SK-N-SH treated with all-trans-retinoic acid at 6 μM for 48 hours (cell line): ENCODE results near the gene PRR4.

Source experiments
- ATAC-seq: fragments of 200-7000 bp; cut with Tn5 transposase; 3 replicates; pipeline ENCODE4 v1.9.1; 2020; ENCODE audit warnings: mild to moderate bottlenecking, moderate library complexity
- ARNTL ChIP-seq: fragments of 450-650 bp; formaldehyde crosslinking; IDR thresholded peaks from 2 replicates; pipeline ENCODE4 v1.5.0; 2020; ENCODE audit warnings: low read depth, mild to moderate bottlenecking, moderate library complexity, borderline replicate concordance
- BACH2 ChIP-seq: fragments of 250-450 bp; sonication (Bioruptor Pico); IDR thresholded peaks from 2 replicates; pipeline ENCODE4 v1.9.0; 2021; ENCODE audit warnings: mild to moderate bottlenecking, borderline replicate concordance
- CSDC2 ChIP-seq: fragments of 250-450 bp; sonication (Bioruptor Pico); IDR thresholded peaks from 2 replicates; pipeline ENCODE4 v1.5.0; 2020; ENCODE audit warnings: mild to moderate bottlenecking, moderate library complexity
- ESRRG ChIP-seq: fragments of 250-450 bp; sonication (Bioruptor Pico); IDR thresholded peaks from 2 replicates; pipeline ENCODE4 v1.6.1; 2021; ENCODE audit warnings: mild to moderate bottlenecking
- GLIS3 ChIP-seq: fragments of 250-450 bp; sonication (Bioruptor Pico); IDR thresholded peaks from 2 replicates; pipeline ENCODE4 v1.5.0; 2020; ENCODE audit warnings: mild to moderate bottlenecking, moderate library complexity
- ISL1 ChIP-seq: fragments of 250-450 bp; sonication (Bioruptor Pico); IDR thresholded peaks from 2 replicates; pipeline ENCODE4 v2.1.2; 2022; ENCODE audit warnings: mild to moderate bottlenecking, moderate library complexity
- OSR1 ChIP-seq: fragments of 250-450 bp; sonication (Bioruptor Pico); IDR thresholded peaks from 2 replicates; pipeline ENCODE4 v1.8.0; 2022; ENCODE audit warnings: moderate library complexity, mild to moderate bottlenecking, inconsistent platforms
- PPARA ChIP-seq: fragments of 250-450 bp; sonication (Bioruptor Pico); IDR thresholded peaks from 2 replicates; pipeline ENCODE4 v1.5.0; 2020; ENCODE audit warnings: mild to moderate bottlenecking, borderline replicate concordance
- RARB ChIP-seq: fragments of 250-450 bp; sonication (Bioruptor Pico); IDR thresholded peaks from 2 replicates; pipeline ENCODE4 v1.8.0; 2021; ENCODE audit warnings: mild to moderate bottlenecking, moderate library complexity
- SNAI2 ChIP-seq: fragments of 250-450 bp; sonication (Bioruptor Pico); IDR thresholded peaks from 2 replicates; pipeline ENCODE4 v1.5.0; 2020; ENCODE audit warnings: mild to moderate bottlenecking, moderate library complexity
- TCF4 ChIP-seq: fragments of 250-450 bp; sonication (Bioruptor Pico); IDR thresholded peaks from 2 replicates; pipeline ENCODE4 v1.8.0; 2021; ENCODE audit warnings: mild to moderate bottlenecking, moderate library complexity, borderline replicate concordance
- TOX ChIP-seq: fragments of 250-450 bp; sonication (Bioruptor Pico); IDR thresholded peaks from 2 replicates; pipeline ENCODE4 v1.8.0; 2021; ENCODE audit warnings: mild to moderate bottlenecking, moderate library complexity, borderline replicate concordance
- ZC3H10 ChIP-seq: fragments of 250-450 bp; sonication (Bioruptor Pico); IDR thresholded peaks from 2 replicates; pipeline ENCODE4 v1.5.1; 2021; ENCODE audit warnings: mild to moderate bottlenecking, moderate library complexity
- ZFP3 ChIP-seq: fragments of 250-450 bp; sonication (Bioruptor Pico); IDR thresholded peaks from 2 replicates; pipeline ENCODE4 v1.5.0; 2020; ENCODE audit warnings: mild to moderate bottlenecking, moderate library complexity
- ZFP30 ChIP-seq: fragments of 450-650 bp; formaldehyde crosslinking; IDR thresholded peaks from 2 replicates; pipeline ENCODE4 v1.5.0; 2022; ENCODE audit warnings: mild to moderate bottlenecking, moderate library complexity
- ZNF70 ChIP-seq: fragments of 450-650 bp; formaldehyde crosslinking; IDR thresholded peaks from 2 replicates; pipeline ENCODE4 v1.5.0; 2020; ENCODE audit warnings: mild to moderate bottlenecking, moderate library complexity
- ZNF8 ChIP-seq: fragments of 450-650 bp; formaldehyde crosslinking; IDR thresholded peaks from 2 replicates; pipeline ENCODE4 v1.5.0; 2020; ENCODE audit warnings: mild to moderate bottlenecking, moderate library complexity
- TF ChIP-seq, protein P1 (sequence below): fragments of 250-450 bp; sonication (Bioruptor Pico); IDR thresholded peaks from 2 replicates; pipeline ENCODE4 v1.5.0; 2020; ENCODE audit warnings: mild to moderate bottlenecking, moderate library complexity
- TF ChIP-seq, protein P2 (sequence below): fragments of 250-450 bp; sonication (Bioruptor Pico); IDR thresholded peaks from 2 replicates; pipeline ENCODE4 v1.5.1; 2020; ENCODE audit warnings: low read depth, mild to moderate bottlenecking, moderate library complexity
- TF ChIP-seq, protein P3 (sequence below): fragments of 250-450 bp; sonication (Bioruptor Pico); IDR thresholded peaks from 2 replicates; pipeline ENCODE4 v1.5.1; 2021; ENCODE audit warnings: mild to moderate bottlenecking, moderate library complexity
- TF ChIP-seq, protein P4 (sequence below): fragments of 250-450 bp; sonication (Bioruptor Pico); IDR thresholded peaks from 2 replicates; pipeline ENCODE4 v1.8.0; 2020; ENCODE audit warnings: mild to moderate bottlenecking, moderate library complexity, borderline replicate concordance

Gene PRR4

DNA sequence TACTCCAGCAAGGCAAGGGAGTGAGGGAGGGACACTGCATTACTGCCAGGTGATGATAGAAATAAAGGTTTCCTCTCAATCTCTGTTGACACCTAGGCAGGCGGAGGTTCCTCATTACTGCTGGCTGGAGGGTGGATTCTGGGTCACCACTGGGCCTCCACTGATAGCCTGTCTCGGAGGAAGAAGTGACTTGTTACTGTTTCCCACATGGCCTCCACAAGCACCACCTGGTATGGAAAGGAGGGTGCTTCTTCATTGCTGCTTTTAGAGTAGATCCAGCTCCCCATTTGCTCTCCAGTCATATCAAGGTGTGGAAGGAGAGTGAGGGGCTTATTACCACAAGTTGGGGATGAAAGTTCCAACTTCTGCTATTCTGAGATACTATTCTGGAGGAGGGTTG, 6.4 kb downstream of the PRR4 start (continued):
- TF ChIP-seq GLIS3 (CRISPR knock-in tag), result no peak
- TF ChIP-seq ESRRG (CRISPR knock-in tag), result no peak
- TF ChIP-seq ISL1 (CRISPR knock-in tag), result no peak
- no peak for TF ChIP-seq ZNF8 (CRISPR knock-in tag)
- no peak for TF ChIP-seq RARB (CRISPR knock-in tag)

DNA sequence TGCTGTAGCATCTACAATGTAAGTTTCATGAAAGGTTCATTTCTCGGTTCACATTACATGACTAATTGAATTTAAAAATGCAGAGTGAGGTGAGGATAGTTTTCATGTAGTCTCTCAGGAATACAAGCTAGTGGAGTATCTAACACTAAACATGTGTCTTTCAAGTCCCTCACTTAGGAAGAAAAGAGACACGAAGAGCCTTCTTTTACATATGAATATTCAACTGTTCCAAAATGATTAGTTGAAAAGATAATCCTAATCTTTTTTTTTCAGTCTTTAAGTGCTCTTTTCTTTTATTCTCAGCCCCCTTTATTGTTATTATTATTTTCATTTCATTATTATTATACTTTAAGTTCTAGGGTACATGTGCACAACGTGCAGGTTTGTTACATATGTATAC, 10.8 kb downstream of the PRR4 start:
- TF ChIP-seq BACH2, result no peak
- TF ChIP-seq, protein P1, sequence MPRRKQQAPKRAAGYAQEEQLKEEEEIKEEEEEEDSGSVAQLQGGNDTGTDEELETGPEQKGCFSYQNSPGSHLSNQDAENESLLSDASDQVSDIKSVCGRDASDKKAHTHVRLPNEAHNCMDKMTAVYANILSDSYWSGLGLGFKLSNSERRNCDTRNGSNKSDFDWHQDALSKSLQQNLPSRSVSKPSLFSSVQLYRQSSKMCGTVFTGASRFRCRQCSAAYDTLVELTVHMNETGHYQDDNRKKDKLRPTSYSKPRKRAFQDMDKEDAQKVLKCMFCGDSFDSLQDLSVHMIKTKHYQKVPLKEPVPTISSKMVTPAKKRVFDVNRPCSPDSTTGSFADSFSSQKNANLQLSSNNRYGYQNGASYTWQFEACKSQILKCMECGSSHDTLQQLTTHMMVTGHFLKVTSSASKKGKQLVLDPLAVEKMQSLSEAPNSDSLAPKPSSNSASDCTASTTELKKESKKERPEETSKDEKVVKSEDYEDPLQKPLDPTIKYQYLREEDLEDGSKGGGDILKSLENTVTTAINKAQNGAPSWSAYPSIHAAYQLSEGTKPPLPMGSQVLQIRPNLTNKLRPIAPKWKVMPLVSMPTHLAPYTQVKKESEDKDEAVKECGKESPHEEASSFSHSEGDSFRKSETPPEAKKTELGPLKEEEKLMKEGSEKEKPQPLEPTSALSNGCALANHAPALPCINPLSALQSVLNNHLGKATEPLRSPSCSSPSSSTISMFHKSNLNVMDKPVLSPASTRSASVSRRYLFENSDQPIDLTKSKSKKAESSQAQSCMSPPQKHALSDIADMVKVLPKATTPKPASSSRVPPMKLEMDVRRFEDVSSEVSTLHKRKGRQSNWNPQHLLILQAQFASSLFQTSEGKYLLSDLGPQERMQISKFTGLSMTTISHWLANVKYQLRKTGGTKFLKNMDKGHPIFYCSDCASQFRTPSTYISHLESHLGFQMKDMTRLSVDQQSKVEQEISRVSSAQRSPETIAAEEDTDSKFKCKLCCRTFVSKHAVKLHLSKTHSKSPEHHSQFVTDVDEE (CRISPR knock-in tag), result no peak
- TF ChIP-seq ZNF70 (CRISPR knock-in tag), result no peak
- TF ChIP-seq, protein P2, sequence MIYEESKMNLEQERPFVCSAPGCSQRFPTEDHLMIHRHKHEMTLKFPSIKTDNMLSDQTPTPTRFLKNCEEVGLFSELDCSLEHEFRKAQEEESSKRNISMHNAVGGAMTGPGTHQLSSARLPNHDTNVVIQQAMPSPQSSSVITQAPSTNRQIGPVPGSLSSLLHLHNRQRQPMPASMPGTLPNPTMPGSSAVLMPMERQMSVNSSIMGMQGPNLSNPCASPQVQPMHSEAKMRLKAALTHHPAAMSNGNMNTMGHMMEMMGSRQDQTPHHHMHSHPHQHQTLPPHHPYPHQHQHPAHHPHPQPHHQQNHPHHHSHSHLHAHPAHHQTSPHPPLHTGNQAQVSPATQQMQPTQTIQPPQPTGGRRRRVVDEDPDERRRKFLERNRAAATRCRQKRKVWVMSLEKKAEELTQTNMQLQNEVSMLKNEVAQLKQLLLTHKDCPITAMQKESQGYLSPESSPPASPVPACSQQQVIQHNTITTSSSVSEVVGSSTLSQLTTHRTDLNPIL (CRISPR knock-in tag), result no peak
- TF ChIP-seq CSDC2, result no peak
- no peak for TF ChIP-seq ZC3H10
- no peak for TF ChIP-seq ZFP3 (CRISPR knock-in tag)
- ATAC-seq, result no peak

DNA sequence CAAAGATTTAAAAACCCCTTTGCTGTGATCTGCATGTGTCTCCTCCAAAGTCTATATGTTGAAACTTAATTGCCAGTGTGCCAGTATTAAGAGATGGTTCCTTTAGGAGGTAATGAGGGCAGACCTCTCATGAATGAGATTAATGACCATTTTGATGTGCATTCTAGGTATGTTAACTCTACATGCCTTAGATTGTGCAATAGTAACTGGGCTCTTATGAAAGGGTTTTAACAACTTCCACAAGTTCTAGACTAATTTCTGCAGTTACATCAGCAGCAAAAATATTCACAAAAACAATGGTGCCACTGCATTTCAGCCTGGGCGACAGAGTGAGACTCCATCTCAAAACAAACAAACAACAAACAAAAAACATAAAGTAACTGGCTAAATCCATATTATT, 19.3 kb downstream of the PRR4 start:
- TF ChIP-seq, protein P2 (CRISPR knock-in tag), result no peak
- TF ChIP-seq RARB (CRISPR knock-in tag) (no peak), ARNTL (CRISPR knock-in tag) (no peak), PPARA (CRISPR knock-in tag) (no peak), ISL1 (CRISPR knock-in tag) (no peak), ZFP30 (CRISPR knock-in tag) (no peak), TOX (no peak), SNAI2 (CRISPR knock-in tag) (no peak), GLIS3 (CRISPR knock-in tag) (no peak), ESRRG (CRISPR knock-in tag) (no peak)
- TF ChIP-seq, protein P3, sequence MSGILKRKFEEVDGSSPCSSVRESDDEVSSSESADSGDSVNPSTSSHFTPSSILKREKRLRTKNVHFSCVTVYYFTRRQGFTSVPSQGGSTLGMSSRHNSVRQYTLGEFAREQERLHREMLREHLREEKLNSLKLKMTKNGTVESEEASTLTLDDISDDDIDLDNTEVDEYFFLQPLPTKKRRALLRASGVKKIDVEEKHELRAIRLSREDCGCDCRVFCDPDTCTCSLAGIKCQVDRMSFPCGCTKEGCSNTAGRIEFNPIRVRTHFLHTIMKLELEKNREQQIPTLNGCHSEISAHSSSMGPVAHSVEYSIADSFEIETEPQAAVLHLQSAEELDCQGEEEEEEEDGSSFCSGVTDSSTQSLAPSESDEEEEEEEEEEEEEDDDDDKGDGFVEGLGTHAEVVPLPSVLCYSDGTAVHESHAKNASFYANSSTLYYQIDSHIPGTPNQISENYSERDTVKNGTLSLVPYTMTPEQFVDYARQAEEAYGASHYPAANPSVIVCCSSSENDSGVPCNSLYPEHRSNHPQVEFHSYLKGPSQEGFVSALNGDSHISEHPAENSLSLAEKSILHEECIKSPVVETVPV (CRISPR knock-in tag), result no peak
- TF ChIP-seq, protein P1 (CRISPR knock-in tag), result no peak
- no peak for ATAC-seq

DNA sequence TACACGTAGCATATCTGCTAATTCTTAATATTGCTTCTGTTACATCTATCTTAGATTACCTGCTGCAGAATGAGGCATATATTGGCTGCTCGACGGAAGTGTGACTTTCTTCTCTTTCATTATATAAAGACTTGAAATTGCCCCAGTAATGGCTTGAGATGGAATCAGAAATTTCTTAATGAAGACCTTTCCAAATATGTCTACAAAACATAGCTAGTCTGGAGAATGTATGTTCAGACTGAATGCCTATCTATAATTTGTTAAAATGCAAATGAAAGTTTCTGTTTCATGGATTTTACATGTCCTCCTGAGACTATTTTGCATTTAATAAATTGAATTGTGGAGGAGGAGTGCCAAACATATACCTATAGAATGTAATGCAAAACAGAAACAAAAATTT, 23.0 kb downstream of the PRR4 start, which contains the start of gene TAS2R10:
TAS2R10 (minus strand) TSS at position 101 of the 400 bp plus-strand sequence; CDS start at position 12, 89 bp downstream.
- ATAC-seq, result no peak
- no peak for TF ChIP-seq ARNTL (CRISPR knock-in tag)
- no peak for TF ChIP-seq TCF4 (CRISPR knock-in tag)
- TF ChIP-seq RARB (CRISPR knock-in tag), result no peak
- TF ChIP-seq, protein P4, sequence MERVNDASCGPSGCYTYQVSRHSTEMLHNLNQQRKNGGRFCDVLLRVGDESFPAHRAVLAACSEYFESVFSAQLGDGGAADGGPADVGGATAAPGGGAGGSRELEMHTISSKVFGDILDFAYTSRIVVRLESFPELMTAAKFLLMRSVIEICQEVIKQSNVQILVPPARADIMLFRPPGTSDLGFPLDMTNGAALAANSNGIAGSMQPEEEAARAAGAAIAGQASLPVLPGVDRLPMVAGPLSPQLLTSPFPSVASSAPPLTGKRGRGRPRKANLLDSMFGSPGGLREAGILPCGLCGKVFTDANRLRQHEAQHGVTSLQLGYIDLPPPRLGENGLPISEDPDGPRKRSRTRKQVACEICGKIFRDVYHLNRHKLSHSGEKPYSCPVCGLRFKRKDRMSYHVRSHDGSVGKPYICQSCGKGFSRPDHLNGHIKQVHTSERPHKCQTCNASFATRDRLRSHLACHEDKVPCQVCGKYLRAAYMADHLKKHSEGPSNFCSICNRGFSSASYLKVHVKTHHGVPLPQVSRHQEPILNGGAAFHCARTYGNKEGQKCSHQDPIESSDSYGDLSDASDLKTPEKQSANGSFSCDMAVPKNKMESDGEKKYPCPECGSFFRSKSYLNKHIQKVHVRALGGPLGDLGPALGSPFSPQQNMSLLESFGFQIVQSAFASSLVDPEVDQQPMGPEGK (CRISPR knock-in tag), result no peak
- TF ChIP-seq CSDC2, result no peak
- TF ChIP-seq BACH2, result no peak
- TF ChIP-seq ZFP30 (CRISPR knock-in tag), result no peak
- TF ChIP-seq ZC3H10, result no peak
- TF ChIP-seq SNAI2 (CRISPR knock-in tag), result no peak
- TF ChIP-seq PPARA (CRISPR knock-in tag), result no peak
- no peak for TF ChIP-seq TOX
- no peak for TF ChIP-seq ESRRG (CRISPR knock-in tag)
- no peak for TF ChIP-seq OSR1 (CRISPR knock-in tag)
- TF ChIP-seq ZNF8 (CRISPR knock-in tag), result no peak
- no peak for TF ChIP-seq ZFP3 (CRISPR knock-in tag)
- no peak for TF ChIP-seq ZNF70 (CRISPR knock-in tag)
- TF ChIP-seq, protein P2 (CRISPR knock-in tag), result no peak
